Activated CD4-positive, alpha-beta T cell treated with anti-CD3 and anti-CD28 coated beads, Interleukin-2, amount 50 U/mL, for 48 hours (primary cell): ENCODE results near the gene NEK7.
A peak's percentile ranks its signal among the peaks of the same experiment; 100 is the strongest.
"Not testable (repeated sequence)": the region's sequence is repeated elsewhere in the genome, so short reads cannot be mapped to it uniquely, and the experiment has no call there.

Source experiments
- DNase-seq, 2 experiments: peaks; one replicate each; pipeline ENCODE4 v3.0.0-alpha.2; 2020

NEK7 gene

GRCh38 chr1:198173832-198174231 lies 17.0 kb downstream of the NEK7 start:
- no peak for DNase-seq

DNA sequence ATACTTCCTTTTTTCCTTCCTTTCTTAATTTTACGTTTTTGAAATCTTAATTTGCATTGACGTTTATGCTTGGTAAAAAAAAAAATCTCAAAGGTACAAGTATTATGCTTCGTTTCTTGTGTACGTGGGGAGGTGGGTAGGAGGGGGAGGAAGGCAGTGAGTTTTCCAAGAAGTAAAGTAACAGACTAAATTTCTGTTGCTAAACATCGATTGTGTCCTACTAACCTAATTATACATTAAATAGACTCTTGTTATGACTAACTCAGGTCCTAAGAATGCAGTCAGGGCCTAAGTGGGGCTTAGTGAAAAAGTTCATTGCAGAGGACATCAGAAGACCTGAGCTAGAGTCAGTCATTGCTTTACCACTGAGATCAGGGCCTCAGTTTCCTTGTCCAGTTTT lies 17.5 kb downstream of the NEK7 start:
- no peak for DNase-seq

- no peak for DNase-seq
Measured at GRCh38 chr1:198175423-198176170, 18.8 kb downstream of the NEK7 start.

DNA sequence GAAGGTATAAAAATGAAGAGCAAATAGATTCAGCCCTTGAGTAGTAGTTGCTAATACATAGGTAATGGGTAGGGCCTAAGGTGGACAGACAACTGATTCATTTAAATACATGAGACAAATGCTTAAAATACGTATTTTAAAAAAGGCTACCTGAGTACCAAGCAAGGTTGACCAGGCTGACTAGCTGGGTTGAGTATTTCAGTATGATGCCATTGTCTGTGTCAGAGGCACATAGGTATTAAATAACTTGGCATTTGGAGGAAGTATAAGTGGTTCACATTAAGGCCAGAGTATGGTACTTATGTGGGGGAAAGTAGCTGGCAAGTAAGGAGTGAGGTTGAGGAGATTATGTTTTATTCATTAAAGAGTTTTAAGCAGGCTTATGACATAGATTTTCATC lies 19.4 kb downstream of the NEK7 start:
- DNase-seq, result no peak

DNA sequence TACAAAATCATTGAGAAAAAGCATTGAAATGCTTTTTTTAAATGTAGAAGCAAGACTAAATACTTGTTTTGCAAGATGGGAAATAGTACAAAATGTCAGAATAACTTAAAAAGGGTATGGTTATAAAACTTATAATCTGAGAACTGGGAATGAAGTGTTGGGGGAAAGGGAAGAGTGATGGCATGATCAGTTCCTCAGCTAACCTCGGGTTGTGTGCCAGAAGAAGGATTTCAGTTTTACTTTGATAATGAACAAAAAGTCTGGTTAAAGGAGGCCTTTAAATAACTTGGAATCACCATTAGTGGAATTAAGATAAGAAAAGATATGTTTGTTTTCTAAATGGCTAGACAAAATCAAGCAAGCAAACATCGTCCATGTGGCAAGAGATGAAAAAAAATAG lies 20.7 kb downstream of the NEK7 start:
- DNase-seq, result no peak

GRCh38 chr1:198178615-198179014 lies 21.8 kb downstream of the NEK7 start:
- DNase-seq, result no peak

DNA sequence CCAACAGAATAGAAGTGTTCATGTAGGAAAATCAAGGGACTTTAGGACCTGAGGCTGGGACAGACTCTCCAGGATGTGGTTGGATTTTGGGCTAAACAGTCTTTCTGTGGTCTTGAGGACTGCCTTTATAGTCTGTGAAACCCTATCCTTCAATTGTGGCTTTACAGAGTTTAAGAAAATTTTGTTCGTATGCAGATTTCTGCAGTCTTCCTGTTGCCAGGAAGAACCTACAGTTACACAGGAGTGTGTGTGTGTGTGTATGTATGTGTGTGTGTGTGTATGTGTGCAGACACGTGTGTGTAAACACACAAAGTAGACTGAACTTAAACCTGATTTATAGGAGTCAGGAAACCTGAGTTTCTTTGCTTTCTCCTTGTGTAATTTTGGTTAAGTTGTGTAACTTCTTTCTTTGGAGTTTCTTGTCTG lies 22.8 kb downstream of the NEK7 start:
- DNase-seq, result no peak

DNA sequence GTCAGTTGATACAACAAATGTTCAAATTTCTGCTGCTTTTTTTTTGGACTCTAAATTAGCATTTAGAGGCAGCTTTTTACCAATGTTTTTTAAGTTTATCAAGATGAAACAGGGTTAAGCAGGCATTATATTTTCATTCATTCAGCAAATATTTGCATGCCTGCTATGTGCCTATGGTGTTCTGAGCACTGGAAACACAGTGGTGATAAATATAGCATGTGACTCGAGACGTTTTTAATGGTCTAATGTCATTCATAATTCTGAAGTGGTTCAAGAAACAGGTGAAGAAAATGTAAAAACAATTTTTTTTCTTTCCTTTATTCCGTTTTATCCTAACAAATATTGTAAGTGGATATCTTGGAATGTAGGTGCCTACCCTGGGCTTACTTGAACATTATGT lies 26.8 kb downstream of the NEK7 start:
- no peak for DNase-seq

DNA sequence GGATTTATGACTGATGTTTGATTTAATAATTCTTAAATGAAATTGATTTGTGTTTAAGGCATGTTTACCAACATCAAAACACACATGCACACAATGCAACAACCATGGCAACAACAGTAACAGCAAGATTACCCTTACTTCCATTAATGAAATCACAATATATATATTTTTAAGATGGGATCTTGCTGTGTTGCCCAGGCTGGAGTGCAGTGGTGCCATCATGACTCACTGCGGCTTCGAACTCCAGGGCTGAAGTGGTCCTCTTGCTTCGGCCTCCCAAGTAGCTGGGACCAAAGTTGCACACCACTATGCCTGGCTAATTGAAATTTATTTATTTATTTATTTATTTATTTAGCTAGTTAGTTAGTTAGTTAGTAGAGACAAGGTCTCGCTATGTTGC lies 27.7 kb downstream of the NEK7 start:
- DNase-seq, result no peak

- no peak for DNase-seq
Measured at GRCh38 chr1:198185146-198185545, 28.3 kb downstream of the NEK7 start.

DNA sequence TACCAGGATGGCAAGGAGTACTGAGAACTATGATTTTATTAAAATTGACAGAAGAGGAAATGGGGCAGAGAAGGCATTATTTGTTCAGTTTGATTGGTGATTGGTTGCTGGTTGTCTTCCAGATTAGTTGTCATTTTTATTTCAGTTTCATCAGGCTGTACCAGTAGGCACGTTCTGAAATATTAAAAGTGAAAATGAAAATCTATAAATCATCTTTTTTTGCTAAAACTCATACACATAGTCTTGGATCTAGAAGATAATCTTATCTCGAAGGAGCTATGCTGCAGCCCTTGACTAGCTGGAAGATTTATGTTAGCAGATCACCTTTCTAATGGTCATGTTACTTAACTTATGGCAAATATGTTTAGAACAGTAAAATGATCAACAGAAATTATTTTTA lies 29.0 kb downstream of the NEK7 start:
- DNase-seq, result no peak

DNA sequence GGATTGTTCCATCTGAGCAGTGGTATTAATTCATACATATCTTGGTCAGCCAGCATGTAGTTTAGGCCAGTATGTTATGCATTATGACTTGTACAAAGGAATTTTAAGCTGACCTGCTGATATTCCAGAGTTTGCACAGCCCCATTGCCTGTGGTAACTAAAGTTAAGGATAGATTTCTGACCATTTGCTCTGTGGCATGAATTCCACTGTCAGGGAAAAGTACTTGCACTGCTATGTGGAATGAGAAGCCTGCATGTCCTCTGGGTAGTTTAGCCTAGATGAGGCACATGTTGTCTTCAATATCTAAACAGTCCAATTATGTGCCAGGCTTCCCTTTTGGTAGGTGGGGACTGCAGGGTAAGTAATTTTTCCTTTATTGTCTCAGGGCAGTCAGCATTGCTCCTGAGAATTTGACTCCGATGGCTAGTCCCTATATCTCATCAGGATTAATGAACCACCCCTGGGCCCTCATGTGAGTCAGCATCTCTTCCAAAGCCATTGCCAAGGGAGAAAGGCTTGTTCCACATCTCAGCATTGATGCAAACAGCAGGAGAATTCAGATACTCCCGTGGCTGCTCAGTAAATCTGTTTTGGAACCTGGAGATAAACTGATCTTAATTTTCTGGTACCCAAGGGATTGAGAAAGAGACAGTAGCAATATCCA lies 30.2 kb downstream of the NEK7 start:
- DNase-seq, result no peak

DNA sequence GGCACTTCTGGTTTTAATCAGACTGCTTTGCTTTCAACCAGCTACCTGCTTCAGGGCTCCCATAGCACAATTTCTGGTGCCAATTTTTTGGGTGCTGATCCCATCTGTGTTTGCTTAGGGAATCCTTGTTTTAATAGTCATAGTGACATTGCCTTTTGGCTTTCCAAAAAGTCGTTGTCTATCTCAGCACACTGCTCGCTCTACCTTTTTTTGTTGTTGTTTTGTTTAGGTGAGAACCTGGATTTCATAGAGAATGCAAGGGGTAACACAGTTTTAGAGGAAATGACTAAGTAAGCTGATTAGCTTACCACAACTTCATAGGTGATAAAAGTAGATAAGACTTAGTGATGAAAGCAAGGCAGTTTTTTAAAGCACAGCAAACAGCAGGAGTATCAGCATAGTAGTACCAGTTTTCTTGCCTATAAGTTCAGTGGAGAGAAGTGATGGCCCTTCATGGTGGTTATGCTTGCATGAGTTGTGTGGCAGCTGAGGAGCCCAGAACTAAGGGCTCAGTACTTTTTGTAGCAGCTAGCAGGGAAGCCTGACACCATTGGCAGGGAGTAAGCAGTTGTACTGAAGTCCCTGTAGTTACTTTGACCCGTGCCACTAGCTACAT lies 31.3 kb downstream of the NEK7 start:
- no peak for DNase-seq

DNA sequence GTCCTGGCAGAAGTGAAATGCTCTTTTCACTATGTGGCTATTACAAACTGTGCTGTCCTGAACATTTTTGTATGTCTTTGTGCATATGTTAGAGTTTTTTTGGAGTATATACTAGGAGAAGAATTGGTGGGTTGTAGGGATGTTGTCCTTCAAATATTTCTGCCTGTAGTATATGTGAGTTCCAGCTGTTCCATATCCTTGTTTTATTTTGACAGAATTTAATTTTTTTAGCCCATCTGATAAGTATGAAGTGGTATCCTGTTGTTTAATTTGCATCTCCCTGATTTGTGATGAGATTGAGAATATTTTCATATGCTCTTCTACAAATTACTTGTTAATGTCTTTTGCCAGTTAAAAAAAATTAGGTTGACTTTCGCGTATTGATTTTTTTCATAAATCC lies 34.3 kb downstream of the NEK7 start:
- DNase-seq, result no peak

- not testable (repeated sequence) for DNase-seq
Measured at GRCh38 chr1:198193871-198194270, 37.1 kb downstream of the NEK7 start.

- no peak for DNase-seq
Measured at GRCh38 chr1:198196630-198197029, 39.8 kb downstream of the NEK7 start.

- no peak for DNase-seq
Measured at GRCh38 chr1:198197285-198197684, 40.5 kb downstream of the NEK7 start.

GRCh38 chr1:198199105-198199504 lies 42.3 kb downstream of the NEK7 start:
- DNase-seq, result no peak

- peak; percentile 49 to 63 for DNase-seq
Measured at GRCh38 chr1:198201956-198202784, 45.4 kb downstream of the NEK7 start.

DNA sequence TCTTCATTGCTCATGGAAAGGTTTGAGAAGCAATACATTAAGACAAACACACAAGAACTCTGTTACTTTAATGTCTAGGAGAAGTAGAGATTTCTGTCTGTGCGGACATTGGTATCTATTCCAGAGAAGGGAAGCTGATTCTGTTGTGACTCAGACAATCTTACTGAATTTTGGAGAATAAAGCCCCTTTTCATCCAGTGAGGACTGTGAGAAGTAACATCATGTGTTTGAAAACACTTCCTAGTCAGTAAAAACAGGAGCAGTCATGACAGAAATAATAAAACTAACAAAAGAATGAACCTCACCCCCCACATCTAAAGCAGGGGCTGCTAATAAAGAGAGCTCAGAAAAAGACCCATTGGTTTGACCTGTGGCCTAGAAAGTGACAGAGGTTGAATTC lies 46.6 kb downstream of the NEK7 start:
- no peak for DNase-seq

DNA sequence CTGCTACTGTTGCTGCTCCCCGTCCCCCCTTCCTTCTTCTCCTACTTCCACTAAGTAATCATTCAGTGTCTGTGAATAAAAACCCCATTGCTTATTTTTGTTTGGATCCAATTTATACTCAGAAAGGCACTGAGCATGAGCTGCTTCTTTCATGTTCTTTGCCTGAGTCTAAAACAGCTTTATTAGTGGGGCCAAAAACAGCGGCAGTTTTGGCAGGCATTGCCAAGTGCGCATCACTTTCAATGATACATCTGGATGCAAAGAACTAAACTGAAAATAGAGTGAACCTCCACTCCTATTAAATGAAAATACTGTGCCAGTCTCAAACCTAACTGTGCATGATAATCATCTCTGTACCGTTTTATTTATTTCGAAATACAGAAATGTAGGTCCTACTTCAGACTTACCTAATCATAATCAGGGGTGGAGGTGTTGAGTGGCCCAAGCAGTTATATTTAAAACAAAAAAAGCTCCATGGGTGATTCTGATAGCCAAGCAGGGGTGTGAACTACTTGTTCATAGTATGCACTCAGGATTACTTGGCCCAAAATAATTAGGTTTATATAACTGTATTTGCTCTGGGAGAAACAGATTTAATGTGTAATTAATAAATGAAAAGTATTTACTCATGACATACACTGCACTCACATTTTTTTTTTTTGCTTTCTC lies 48.4 kb downstream of the NEK7 start:
- no peak for DNase-seq

DNA sequence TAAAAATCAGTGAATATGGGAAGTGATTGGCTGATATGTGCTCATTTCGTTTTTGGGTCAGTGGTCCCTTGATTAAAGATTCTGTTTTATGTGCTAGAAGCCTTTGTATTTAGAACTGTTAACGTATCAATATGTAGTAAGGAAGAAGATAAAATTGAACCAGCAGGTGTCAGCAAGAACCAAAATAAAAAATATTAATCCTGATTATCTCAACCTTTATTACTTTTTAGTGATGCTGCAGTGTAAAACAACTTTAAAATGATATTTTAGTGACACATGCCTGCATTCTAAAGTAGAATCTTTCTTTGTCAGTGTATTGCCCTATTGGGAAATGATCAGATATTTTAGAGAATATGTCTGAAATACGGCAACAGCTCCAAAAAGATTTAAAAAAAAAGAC lies 49.5 kb downstream of the NEK7 start:
- no peak for DNase-seq

DNA sequence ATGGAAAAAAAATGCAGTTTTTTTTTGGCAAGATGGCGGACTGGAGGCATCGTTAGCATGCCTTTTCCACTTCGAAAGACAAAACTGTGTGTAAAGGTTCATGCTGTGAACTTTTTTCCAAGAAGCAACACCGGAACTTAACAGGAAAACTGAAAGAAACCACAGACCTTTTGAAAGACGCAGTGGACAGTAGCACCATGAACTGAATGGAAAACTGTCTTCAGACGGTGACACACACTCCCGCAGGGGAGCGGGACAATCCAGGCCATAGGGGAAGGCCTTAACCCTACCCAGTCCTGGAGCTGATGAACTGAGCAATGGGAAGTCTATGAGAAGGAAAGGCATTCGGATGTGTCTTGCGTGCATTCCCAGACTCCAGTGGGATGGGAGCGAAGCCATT lies 54.9 kb downstream of the NEK7 start:
- DNase-seq, result no peak
